NCI-H345 treated with DMSO at 0.1 percent for 48 hours (cell line): Measurements from ENCODE around the gene ANKRD30B.
"Not testable (repeated sequence)": the region's sequence is repeated elsewhere in the genome, so short reads cannot be mapped to it uniquely, and the experiment has no call there.

Experiments used
- DNase-seq: peaks from one replicate; lab custom pipeline; 2025; ENCODE audit not compliant: unreplicated experiment; lab: John Stamatoyannopoulos, UW

The ANKRD30B gene

GRCh38 chr18:14841607-14842006, 93.6 kb downstream of the ANKRD30B start:
- not testable (repeated sequence) for DNase-seq

GRCh38 chr18:14851533-14851932, 103.6 kb downstream of the ANKRD30B start:
- DNase-seq = not testable (repeated sequence)

- not testable (repeated sequence) for DNase-seq
These were observed 107.7 kb downstream of the ANKRD30B start for GRCh38 chr18:14855634-14856033.

- not testable (repeated sequence) for DNase-seq
These were observed 108.3 kb downstream of the ANKRD30B start for GRCh38 chr18:14856256-14856655.

- DNase-seq = not testable (repeated sequence)
These were observed 110.5 kb downstream of the ANKRD30B start for GRCh38 chr18:14858514-14858913.

GRCh38 chr18:14859995-14860394, 112.0 kb downstream of the ANKRD30B start:
- not testable (repeated sequence) for DNase-seq

- not testable (repeated sequence) for DNase-seq
These were observed 118.5 kb downstream of the ANKRD30B start for GRCh38 chr18:14866426-14866825.

GRCh38 chr18:14867988-14868387, 120.0 kb downstream of the ANKRD30B start:
- not testable (repeated sequence) for DNase-seq

- not testable (repeated sequence) for DNase-seq
These were observed 120.9 kb downstream of the ANKRD30B start for GRCh38 chr18:14868825-14869224.

GRCh38 chr18:14878826-14879225, 130.9 kb downstream of the ANKRD30B start:
- DNase-seq = not testable (repeated sequence)

- no peak for DNase-seq
These were observed 152.5 kb downstream of the ANKRD30B start for GRCh38 chr18:14900435-14900834.
